Activated gamma-delta T cell treated with anti-CD3 and anti-CD28 coated beads, Interleukin-2, amount 50 U/mL, for 16 hours (primary cell): ENCODE results near the gene ASB3.
"Not testable (repeated sequence)": the region's sequence is repeated elsewhere in the genome, so short reads cannot be mapped to it uniquely, and the experiment has no call there.

Experiments used
- DNase-seq: peaks from one replicate; pipeline ENCODE4 v3.0.0-alpha.2; 2020; ENCODE audit warnings: low read depth

ASB3 gene

DNA sequence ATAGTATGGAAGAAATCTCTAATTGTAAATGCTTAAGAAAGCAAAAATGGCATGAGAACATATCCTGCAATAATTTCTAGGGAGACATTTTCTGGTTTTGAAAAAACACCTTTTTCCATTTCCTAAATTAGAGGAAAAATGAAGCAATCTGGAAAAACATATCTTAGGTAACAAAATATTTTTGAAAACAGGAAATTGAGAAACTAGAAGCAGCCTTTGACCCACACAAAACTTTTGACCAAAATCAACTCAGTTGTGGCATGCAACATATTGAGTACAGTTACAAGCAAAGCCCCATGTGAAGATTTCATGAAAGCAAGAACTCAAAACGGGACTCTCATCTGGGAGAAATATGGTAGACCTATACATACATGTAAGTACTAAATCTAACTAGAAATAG, 47.7 kb downstream of the ASB3 start:
- DNase-seq, result no peak

DNA sequence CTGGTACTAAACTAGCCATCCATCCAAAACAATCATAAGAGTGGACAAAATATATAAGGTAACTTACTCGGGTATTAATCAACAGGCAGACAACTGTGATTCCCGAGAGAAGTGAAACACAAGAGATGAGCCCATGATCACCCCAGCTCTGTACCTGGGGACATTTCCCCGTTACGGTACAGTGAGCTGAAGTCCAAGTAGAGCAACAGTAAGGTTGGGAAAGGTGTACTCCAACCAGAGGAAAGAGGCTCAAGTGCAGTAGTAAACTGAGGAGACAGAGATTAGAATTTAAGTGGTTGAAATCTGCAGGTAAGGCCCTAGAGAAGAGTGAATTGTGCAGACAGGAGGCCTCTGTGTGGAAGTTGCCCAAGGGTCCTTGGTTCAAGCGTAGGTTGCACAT, 49.7 kb downstream of the ASB3 start:
- no peak for DNase-seq

DNA sequence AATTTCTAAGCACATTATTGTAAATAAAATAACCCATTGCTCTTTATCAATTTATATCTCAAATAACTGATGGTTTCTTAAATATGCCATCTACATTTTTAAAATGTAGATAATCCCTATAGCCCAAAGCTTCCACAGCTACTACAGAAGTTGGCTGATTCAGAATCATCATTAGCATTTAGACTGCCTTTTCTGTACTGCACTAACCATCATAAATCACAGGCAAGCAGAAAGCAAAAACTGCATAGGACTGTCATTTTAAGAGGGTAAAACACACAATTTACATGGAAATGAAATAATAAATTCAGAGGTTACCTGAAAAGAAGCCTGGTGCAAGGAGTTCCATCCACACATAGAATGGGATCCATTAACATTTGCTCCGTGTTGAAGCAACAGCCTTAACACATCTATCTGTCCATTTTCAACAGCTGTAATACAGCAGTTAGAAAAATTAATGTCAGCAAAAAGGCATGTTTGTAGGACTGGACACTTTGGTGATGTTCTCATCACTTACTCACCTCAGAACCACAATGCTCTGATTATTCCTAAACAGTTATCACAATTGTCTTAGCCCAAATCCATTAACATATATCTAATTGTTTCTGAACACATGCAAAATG, 57.5 kb downstream of the ASB3 start:
- no peak for DNase-seq

DNA sequence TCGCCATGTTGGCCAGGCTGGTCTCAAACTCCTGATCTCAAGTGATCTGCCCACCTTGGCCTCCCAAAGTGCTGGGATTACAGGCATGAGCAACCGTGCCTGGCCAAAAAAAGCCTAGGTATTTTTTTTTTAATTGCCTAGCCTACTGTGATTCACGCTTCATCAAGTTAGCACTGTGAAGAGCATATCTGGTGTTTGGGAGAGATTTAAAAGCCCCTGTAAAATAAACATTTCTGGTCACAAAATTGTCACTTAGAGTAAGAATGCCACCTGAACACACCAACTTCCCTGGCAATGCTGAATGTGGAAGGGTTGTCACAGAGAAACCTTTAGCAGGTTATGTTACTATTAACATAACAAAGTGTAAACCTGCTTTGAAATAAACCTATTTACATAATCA, 58.8 kb downstream of the ASB3 start:
- no peak for DNase-seq

DNA sequence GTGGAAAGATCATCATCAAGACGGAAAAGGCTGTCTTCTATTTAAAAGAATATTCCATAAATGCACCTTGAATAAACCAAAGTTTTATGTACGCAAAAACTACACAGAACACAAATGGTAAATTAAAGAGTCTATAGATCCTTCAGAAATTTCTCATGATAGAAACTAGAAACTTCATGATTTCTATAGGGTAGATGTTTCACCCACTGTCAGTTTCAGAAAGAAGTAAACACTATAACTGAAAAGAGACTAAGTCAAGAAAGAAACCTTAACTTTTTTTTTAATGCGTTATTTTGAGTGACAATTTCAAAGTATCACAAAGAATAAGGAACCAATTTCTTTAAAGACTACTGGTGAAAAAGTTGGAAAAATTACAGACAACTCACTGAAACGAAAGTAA, 61.1 kb downstream of the ASB3 start:
- DNase-seq, result no peak

DNA sequence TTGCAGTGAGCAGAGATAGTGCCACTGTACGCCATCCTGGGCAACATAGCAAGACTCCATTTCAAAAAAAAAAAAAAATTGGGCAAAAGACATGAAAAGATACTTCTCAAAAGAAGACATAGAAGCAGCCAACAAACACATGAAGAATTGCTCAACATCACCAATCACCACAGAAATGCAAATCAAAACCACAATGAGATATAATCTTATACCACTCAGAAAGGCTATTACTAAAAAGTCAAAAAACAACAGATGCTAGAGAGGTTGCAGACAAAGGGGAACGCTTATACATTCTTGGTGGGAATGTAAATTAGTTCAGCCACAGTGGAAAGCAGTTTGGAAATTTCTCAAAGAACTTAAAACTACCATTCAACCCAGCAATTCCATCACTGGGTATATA, 62.2 kb downstream of the ASB3 start:
- no peak for DNase-seq

DNA sequence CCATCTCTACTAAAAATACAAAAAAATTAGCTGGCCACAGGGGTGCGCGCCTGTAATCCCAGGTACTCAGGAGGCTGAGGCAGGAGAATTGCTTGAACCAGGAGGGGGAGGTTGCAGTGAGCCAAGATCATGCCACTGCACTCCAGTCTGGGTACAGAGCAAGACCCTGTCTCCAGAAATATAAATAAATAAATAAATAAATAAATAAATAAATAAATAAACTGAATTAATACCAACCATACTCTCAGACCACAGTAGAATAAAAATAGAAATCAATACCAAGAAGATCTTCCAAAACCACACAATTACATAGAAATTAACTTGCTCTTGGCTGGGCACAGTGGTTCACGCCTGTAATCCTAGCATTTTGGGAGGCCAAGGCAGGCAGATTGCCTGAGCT, 65.8 kb downstream of the ASB3 start:
- not testable (repeated sequence) for DNase-seq

DNA sequence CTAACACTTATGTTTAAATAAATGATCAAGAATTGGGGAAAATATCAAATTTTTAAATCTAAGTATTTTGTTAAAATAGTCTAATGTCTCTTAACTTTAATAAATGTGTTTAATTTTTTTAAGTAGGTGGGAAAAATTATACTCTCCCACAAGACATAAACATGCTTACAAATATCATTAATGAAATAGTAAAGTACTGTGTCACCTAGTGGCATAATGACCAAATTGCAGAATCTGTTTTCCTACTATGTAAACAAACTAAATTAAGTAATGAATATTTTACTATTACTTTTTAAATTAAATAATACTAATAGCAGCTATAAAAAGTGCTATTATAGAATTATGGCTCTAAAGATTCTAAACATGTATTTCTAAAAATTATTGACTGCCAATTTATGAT, 71.2 kb downstream of the ASB3 start:
- DNase-seq, result no peak

DNA sequence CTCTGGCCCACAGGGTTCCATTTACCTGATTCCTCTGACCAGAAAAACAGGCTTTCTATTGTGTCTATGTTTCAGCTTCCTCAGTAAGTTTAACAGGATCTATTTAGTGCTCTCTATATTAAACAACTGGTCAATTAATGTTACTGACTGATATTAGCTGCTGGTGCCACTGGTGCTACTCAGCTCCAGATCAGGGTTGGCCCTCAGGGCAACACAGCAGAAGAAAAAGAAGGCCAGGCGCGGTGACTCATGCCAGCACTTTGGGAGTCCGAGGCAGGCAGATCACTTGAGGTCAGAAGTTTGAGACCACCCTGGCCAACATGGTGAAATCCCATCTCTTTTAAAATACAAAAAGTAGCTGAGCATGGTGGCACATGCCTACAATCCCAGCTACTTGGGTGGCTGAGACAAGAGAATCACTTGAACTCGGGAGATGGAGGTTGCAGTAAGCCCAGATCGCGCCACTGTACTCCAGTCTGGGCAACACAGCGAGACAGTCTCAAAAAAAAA, 75.4 kb downstream of the ASB3 start:
- no peak for DNase-seq

DNA sequence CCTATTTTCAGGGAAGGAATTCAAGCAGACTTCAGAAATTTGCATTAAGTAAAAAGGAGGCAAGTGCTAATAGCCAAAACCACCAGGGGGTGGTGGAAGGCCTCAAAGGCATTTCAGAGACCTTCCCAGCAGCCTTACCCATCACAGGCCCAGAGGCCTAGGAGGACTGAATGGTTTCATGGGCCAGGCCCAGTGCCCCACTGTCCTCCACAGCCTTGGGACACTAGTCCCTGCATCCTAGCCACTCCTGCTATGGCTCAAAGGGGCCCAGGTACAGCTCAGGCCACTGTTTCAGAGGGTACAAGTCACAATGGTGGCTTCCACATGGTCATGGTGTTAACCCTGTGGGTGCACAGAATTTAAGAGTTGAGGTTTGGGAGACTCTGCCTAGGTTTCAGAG, 77.8 kb downstream of the ASB3 start:
- no peak for DNase-seq

DNA sequence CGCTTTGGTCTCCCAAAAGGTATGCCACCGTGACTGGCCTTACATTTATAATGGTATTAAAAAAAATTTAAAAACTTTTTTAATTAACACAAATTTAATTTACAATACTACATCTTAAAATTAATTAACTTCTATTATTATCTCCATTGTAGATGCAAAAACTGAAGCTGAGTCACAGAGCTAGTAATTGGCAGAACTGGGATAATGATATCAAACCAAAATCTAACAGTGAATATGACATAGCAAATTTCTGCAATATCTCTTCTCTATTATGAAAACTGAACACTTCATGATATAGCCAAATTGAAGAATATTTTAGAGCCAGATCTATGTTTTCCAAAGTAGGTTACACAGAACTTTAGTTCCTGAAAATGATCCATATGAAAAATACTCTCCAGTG, 85.5 kb downstream of the ASB3 start:
- no peak for DNase-seq

DNA sequence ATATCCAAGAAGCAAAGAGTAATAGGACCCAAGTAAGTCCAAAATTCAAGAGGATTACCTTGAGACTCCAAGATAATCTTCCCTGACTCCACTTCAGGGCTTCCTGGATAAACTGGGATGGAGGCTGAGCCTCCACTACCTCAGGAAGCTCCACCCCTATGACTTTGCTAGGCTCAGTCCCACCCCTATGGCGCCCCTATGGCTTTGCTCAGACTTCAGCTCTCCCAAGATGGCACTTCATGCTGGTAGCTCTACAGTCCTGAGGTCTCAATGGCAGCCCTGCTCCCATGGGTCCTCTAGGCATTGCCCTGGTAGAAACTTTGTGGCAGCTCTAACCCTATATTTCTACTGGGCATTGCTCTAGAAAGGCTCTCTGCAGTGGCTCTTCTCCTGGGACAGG, 89.1 kb downstream of the ASB3 start:
- no peak for DNase-seq

DNA sequence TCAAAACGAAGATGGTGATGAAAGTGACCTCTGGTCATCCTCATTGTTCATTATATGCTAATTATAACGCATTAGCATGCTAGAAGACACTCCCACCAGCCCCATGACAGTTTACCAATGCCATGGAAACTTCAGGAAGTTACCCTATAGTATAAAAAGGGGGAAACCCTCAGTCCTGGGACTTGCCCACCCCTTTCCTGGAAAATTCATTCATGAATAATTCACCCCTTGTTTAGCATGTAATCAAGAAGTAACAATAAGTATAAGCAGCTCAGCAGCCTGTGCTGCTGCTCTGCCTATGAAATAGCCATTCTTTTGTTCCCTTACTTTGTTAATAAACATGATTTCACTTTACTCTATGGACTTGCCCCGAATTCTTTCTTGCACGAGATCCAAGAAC, 89.7 kb downstream of the ASB3 start:
- no peak for DNase-seq

DNA sequence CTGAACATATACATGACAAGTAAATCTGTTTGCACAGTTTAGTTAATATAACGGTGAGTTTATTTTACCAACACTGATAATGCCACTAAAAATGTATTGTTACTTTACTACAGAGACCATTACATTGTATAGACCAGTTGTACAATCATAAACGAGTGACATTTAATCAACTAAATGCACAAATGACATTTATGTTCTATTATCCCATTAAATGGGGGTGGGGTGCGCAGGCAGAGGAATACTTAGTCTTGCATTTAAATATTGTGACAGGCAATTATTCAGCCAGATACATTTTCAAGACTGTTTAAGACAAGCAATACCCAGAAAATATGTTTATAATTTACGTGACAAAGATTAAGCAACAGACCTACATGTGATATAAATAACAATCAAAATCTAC, 91.2 kb downstream of the ASB3 start:
- no peak for DNase-seq

DNA sequence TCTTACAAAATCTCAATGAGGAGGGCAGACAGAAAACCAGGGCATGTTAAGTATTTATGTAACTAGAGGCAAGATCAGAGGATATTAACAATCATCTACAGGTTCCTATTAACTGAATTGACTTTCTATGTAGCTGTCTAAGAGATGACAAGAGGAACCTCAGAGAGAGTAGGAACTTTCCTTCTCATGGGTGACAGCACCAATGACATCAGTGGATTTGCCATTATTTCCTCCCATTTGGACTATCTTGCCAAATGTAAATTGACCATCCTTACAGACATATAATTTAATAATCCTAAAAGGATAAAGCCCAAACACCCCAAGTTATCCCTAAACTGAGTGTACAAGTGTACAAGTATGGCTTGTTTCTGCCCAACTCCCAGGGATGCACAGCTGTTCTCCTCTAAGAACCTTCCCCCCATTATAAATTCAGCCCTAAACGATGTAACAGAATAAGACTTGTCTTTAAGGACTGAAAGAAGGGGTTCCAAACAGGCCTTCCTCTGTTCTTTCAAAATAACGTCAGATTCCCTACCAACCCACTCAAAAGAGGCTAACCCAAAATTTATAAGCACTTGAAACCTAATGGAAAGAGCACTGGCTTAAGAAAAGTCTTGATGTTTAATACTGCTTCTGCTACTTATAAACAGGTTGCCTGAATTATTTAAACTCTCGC, 92.5 kb downstream of the ASB3 start:
- no peak for DNase-seq

DNA sequence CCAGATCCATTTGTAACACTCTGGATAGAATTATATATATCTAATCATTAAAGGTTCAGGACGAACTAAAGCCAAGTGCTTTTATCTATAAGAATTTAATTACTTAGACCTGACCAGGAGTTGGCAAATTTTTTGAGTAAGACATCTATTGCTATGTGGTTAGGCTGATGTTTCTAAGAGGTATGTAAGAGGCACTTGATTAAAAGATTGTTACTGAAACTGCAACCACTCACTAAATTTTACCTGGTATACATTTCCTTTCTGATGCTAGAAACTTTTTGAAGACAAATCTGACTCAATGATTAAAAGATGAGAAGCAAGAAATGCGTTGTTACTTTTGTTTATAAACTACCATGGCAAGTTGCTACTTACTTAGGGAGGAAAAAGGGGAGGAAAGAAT, 95.9 kb downstream of the ASB3 start:
- no peak for DNase-seq

DNA sequence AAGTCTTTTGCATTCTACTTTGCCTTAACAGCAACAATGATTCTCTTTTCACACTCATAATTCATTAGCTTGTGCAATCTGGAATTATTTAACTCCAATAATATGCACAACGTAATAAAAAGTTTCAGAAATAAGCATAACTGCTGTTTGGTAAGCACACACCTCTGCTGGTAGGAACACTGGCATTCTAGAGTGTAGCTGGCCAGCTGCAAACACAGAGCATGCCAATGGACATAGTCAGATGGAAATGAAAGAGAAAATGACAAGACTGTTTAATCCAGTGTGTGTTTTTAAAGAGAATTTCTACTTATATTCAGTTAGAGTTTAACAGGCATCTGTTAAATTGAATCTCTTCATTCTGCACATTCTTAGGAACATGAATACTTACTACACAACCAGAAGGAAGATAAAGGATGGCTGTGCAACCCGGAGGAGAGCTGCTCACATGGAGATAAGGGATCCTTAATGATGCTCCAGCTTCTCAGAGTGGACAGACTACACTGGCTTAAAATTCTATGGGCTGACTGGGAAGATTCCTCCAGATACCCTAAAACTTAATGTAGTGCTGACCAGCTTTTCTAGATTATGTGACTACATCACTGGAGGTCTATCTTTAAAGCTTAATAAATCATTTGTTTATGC, 113.8 kb downstream of the ASB3 start:
- no peak for DNase-seq

DNA sequence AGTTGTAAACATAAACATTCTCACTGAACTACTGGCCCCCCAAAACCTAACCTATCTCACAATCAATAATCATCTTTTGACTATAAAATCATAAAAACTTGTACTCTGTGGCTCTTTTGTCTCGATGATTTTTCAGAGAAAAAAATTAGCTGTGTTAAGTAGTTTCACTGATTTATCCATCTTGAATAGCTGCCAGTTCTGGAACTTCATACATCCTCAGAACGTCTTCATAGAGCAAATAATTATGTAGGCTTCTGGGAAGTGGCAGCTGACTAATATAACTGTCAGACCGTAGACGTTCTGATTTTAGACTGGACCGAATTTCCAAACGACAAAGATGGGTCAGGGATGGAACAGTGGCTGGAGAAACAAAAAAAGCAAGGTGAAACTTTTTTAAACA, 116.4 kb downstream of the ASB3 start:
- no peak for DNase-seq

DNA sequence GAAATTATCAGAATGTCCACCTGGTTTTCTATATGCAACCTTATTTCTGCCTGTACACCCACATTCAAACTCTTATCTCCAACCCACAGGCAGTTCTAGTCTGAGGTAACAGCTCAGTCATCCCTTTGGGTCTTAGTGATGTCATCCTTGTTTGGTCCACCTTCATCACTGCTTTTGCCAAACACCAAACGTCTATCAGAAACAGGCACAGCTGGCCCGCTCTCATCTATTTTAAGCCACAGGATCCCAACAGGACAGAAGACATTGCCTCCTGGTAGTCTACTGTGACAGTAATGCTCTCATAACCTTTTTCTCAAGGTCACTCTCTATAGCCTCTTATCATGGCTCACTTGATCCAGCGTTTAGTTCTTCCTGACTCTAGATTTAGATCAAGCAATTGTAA, 118.1 kb downstream of the ASB3 start:
- DNase-seq, result no peak

DNA sequence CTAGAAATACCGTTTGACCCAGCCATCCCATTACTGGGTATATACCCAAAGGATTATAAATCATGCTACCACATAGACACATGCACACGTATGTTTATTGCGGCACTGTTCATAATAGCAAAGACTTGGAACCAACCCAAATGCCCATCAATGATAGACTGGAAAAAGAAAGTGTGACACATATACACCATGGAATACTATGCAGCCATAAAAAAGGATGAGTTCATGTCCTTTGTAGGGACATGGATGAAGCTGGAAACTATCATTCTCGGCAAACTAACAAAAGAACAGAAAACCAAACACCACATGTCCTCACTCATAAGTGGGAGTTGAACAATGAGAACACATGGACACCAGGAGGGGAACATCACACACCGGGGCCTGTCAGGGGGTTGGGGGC, 119.6 kb downstream of the ASB3 start:
- not testable (repeated sequence) for DNase-seq

DNA sequence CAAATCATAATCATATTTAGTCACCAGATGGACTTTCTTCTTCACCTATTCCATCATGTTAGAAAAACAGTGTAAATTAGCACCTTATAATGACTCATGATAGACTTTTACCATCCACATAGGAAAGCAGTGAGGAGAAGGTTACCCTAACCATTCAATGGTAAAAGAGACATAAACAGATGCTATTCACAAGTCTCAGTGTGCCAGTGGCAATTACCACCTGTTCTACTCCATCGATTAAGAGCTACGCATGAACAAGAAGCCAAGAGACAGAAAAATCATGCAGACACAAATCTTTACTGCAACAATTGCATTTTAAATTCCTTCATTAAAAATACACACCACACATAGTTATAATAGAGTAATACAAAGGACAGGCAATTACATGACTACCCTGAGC, 125.9 kb downstream of the ASB3 start:
- no peak for DNase-seq

DNA sequence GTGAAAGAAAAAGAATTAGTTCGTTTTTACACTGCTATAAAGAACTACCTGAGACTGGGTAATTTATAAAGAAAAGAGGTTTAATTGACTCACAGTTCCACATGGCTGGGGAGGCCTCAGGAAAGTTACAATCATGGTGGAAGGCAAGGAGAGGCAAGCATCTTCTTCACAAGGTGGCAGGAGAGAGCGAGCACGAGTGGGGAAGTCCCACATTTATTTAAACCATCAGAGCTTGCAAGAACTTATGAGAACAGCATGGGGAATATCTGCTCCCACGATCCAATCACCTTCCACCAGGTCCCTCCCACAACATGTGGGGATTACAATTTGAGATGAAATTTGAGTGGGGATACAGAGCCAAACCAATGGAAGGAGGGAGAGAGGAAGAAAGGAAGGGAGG, 128.3 kb downstream of the ASB3 start:
- DNase-seq, result not testable (repeated sequence)

DNA sequence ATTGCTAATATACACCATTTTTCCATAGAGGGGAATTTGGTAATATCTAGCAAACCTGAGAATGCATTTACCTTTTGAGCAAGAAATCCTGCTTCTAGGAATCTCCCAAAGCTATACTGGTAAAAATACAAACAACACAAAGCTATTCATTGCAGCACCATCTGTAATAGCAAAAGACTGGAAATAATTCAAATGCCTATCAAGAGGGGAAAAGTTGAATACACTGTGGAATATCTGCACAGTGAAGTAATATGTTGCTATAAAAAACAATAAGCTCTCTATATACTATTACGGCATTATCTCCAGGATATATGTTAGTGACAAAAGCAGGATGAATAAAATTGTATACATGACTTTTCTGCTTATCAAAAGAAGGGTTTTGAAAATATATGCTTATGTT, 131.5 kb downstream of the ASB3 start:
- no peak for DNase-seq

DNA sequence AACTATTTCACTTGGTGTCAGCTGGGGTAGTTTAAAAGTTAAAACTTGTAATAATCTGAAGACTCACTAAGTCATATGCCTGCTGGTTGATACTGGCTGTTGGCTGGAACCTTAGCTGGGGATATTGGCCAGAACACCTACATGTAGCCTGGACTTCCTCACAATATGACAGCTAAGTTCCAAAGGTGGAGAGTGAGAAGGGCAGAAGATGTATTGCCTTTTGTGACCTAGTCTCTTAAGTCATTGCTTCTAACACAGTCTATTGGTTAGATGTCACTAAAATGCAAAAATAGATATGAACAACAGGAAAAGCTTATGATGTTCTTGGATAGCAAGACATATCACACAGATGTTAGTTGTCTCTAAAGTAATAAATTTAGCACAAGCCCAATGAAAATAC, 132.4 kb downstream of the ASB3 start:
- no peak for DNase-seq
